Peyer's patch (tissue), 4 donors: ENCODE data around the gene DEPDC4.
"Not testable (repeated sequence)": the region's sequence is repeated elsewhere in the genome, so short reads cannot be mapped to it uniquely, and the experiment has no call there.

Source experiments
- CTCF ChIP-seq, 6 experiments: fragments of 450-650 bp in 4 of 6; fragments of 200-600 bp in 2 of 6; sonication (generic) in 1 of 6; IDR thresholded peaks; one replicate each; pipeline ENCODE4 v1.5.1; 2017 to 2019; ENCODE audit warnings: antibody characterized with exemption in 6 of 6, mild to moderate bottlenecking in 3 of 6, moderate library complexity in 1 of 6
- POLR2A ChIP-seq, 2 donors: fragments of 450-650 bp; IDR thresholded peaks; one replicate each; pipeline ENCODE4 v1.5.1; 2017; ENCODE audit warnings: antibody characterized with exemption in 2 of 2, mild to moderate bottlenecking in 2 of 2, moderate library complexity in 2 of 2

DNA sequence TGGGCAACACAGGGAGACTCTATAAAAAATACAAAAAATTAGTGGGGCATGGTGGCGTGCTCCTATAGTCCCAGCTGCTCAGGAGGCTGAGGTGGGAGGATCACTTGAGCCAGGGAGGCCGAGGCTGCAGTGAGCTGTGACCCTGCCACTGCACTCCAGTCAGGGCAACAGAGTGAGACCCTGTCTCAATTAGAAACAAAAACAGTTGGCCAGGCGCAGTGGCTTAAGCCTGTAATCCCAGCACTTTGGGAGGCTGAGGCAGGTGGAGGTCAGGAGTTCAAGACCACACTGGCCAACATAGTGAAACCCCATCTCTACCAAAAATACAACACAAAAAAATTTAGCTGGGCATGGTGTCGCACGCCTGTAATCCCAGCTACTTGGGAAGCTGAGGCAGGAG lies 1.8 kb downstream of the DEPDC4 start:
- TF ChIP-seq CTCF, POLR2A (IDR thresholded peaks at IDR 0.05): not testable (repeated sequence)
